Measurements from ENCODE around the gene TMEM26. TPM values are rescaled to one million over a fixed set of nuclear protein-coding genes. Genes with fewer than 3 reads are reported as not detected.

The TMEM26 gene
- total RNA-seq, 1 experiment from 2014 or later: 1.6 TPM

DNA sequence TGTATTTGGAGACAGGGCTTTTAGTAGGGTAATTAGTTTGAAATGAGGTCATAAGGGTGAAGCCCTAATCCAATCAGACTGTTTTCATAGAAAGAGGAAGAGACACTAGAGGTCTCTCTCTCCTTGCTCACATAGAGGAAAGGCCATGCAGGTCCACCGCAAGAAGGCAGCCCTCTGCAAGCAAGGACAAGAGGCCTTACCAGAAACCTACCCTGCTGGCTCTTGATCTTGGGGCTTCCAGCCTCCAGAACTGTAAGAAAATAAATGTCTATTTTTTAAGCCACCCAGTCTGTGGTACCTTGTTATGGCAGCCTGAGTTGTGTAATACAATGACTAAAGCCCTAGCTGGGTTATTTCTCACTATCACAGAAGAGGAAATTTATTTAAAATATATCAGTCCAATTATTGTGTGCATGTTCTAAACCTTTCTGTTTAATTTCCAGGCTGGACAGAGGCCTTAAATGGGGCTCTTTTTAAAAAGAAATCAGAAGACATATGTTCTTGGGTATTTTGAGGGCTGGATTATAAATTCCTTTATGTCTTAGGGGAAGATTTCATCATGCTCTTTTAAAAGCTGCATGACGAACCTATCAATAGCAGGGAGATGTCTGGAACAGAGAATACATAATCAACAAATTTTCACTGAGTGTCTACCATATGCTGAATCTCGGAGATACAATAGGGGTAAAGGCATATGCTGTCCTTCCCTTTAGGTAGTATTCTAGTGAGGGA is 12.9 kb upstream of the TMEM26 start:
- ATAC-seq: peak; percentile 94
- CTCF ChIA-PET: no interaction called here
- H3K27me3 Mint-ChIP-seq (ENCODE audit: low read depth): no peaks in the 10 kb centered on the region

GRCh38 chr10:61465171-61465496 is 12.0 kb upstream of the TMEM26 start:
- ATAC-seq (no peak), DNase-seq (ENCODE audit: low spot score) (no peak)
- Mint-ChIP-seq H3K9me3 (no peaks in the 10 kb centered on the region; the same call in 1 of the 2 replicates), H3K27ac (no peak overlapping the region), H3K4me1 (peaks cover 8% of the 10 kb centered on the region), H3K27me3 (ENCODE audit: low read depth) (no peaks in the 10 kb centered on the region), H3K36me3 (no peaks in the 10 kb centered on the region), H3K4me3 (no peak overlapping the region)
- CTCF ChIA-PET: no interaction called here
- POLR2A ChIA-PET: no interaction called here
- TF ChIP-seq TCF7 (CRISPR knock-in tag; IDR thresholded peaks at IDR 0.05; ENCODE audit: low read depth) (no peak), FOXJ3 (CRISPR knock-in tag; IDR thresholded peaks at IDR 0.05; ENCODE audit: borderline replicate concordance) (no peak), RORB (CRISPR knock-in tag; IDR thresholded peaks at IDR 0.05) (no peak), IRF2 (CRISPR knock-in tag; IDR thresholded peaks at IDR 0.05; ENCODE audit: borderline replicate concordance, low read depth) (no peak), ELF4 (CRISPR knock-in tag; IDR thresholded peaks at IDR 0.05; ENCODE audit: low read depth) (no peak), ESRRA (CRISPR knock-in tag; IDR thresholded peaks at IDR 0.05; ENCODE audit: borderline replicate concordance) (no peak), ZNF263 (CRISPR knock-in tag; IDR thresholded peaks at IDR 0.05; ENCODE audit: low read depth) (no peak), ZNF219 (CRISPR knock-in tag; IDR thresholded peaks at IDR 0.05; ENCODE audit: borderline replicate concordance) (no peak), PREB (CRISPR knock-in tag; IDR thresholded peaks at IDR 0.05; ENCODE audit: borderline replicate concordance) (no peak), ETV6 (CRISPR knock-in tag; IDR thresholded peaks at IDR 0.05) (no peak), NFE2L1 (CRISPR knock-in tag; IDR thresholded peaks at IDR 0.05) (no peak)
- TF ChIP-seq, protein P1, sequence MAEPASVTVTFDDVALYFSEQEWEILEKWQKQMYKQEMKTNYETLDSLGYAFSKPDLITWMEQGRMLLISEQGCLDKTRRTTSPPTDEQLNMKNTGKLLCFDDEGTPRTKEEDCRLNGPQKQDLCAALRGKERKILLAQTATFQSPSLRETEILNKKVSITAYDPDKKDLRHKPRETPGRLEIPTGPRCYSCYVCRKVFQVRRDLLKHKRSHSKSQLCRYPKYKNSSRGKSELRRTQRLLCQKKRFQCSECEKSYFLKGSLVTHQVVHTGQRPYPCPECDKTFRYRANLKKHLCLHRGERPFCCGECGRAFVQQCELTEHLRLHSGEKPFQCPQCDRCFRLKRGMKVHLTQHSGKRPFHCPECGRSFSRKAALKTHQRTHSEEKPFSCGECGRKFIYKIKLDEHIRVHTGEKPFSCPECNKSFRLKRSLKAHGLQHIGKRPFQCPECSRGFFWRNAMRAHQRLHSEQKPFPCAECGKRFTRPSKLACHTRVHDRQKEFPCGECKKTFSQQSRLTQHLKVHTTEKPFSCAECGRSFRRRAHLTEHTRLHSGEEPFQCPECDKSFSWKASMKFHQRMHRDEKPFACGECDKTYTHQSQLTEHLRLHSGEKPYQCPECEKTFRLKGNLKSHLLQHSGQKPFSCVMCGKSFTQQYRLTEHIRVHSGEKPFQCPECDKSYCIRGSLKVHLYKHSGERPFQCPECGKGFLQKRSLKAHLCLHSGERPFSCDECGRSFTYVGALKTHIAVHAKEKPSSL (CRISPR knock-in tag; conservative IDR thresholded peaks at IDR 0.05): no peak
- TF ChIP-seq, protein P2, sequence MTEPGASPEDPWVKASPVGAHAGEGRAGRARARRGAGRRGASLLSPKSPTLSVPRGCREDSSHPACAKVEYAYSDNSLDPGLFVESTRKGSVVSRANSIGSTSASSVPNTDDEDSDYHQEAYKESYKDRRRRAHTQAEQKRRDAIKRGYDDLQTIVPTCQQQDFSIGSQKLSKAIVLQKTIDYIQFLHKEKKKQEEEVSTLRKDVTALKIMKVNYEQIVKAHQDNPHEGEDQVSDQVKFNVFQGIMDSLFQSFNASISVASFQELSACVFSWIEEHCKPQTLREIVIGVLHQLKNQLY (CRISPR knock-in tag; IDR thresholded peaks at IDR 0.05): no peak

More for the DNA sequence above, 12.9 kb upstream of the TMEM26 start:
- no peak overlapping the region for H3K4me3 Mint-ChIP-seq
- no peak overlapping the region for H3K27ac Mint-ChIP-seq
- peaks cover 8% of the 10 kb centered on the region for H3K4me1 Mint-ChIP-seq
- peak; percentile 23 for DNase-seq (ENCODE audit: low spot score)
- H3K36me3 Mint-ChIP-seq: no peaks in the 10 kb centered on the region
- no peaks in the 10 kb centered on the region; the same call in 1 of the 2 replicates for H3K9me3 Mint-ChIP-seq
- TF ChIP-seq, protein P3, sequence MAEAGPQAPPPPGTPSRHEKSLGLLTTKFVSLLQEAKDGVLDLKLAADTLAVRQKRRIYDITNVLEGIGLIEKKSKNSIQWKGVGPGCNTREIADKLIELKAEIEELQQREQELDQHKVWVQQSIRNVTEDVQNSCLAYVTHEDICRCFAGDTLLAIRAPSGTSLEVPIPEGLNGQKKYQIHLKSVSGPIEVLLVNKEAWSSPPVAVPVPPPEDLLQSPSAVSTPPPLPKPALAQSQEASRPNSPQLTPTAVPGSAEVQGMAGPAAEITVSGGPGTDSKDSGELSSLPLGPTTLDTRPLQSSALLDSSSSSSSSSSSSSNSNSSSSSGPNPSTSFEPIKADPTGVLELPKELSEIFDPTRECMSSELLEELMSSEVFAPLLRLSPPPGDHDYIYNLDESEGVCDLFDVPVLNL (CRISPR knock-in tag; IDR thresholded peaks at IDR 0.05; ENCODE audit: borderline replicate concordance, low read depth): no peak
- TF ChIP-seq SMAD4 (CRISPR knock-in tag; IDR thresholded peaks at IDR 0.05) (no peak), GABPB1 (CRISPR knock-in tag; IDR thresholded peaks at IDR 0.05) (no peak), JUN (CRISPR knock-in tag; IDR thresholded peaks at IDR 0.05) (no peak), ATF1 (CRISPR knock-in tag; IDR thresholded peaks at IDR 0.05) (no peak), USF1 (CRISPR knock-in tag; IDR thresholded peaks at IDR 0.05) (no peak), MAX (CRISPR knock-in tag; IDR thresholded peaks at IDR 0.05) (no peak), GTF2I (CRISPR knock-in tag; conservative IDR thresholded peaks at IDR 0.05) (no peak), ZNF138 (CRISPR knock-in tag; conservative IDR thresholded peaks at IDR 0.05) (no peak), NFYB (CRISPR knock-in tag; conservative IDR thresholded peaks at IDR 0.05; ENCODE audit: low read depth) (no peak), SMAD3 (CRISPR knock-in tag; IDR thresholded peaks at IDR 0.05; ENCODE audit: borderline replicate concordance) (no peak), ZBTB21 (CRISPR knock-in tag; IDR thresholded peaks at IDR 0.05; ENCODE audit: borderline replicate concordance) (no peak), ELF4 (CRISPR knock-in tag; IDR thresholded peaks at IDR 0.05; ENCODE audit: low read depth) (no peak)
- TF ChIP-seq, protein P2 (CRISPR knock-in tag; IDR thresholded peaks at IDR 0.05): no peak
- TF ChIP-seq, protein P4, sequence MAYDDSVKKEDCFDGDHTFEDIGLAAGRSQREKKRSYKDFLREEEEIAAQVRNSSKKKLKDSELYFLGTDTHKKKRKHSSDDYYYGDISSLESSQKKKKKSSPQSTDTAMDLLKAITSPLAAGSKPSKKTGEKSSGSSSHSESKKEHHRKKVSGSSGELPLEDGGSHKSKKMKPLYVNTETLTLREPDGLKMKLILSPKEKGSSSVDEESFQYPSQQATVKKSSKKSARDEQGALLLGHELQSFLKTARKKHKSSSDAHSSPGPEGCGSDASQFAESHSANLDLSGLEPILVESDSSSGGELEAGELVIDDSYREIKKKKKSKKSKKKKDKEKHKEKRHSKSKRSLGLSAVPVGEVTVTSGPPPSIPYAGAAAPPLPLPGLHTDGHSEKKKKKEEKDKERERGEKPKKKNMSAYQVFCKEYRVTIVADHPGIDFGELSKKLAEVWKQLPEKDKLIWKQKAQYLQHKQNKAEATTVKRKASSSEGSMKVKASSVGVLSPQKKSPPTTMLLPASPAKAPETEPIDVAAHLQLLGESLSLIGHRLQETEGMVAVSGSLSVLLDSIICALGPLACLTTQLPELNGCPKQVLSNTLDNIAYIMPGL (CRISPR knock-in tag; IDR thresholded peaks at IDR 0.05): no peak
- POLR2A ChIA-PET: no interaction called here
